Smooth muscle cell (in vitro differentiated cells): ENCODE measurements around the gene RPE65. TPM values are rescaled to one million over a fixed set of nuclear protein-coding genes. Genes with fewer than 3 reads are reported as not detected.

Experiments
- DNase-seq: peaks from one replicate; lab custom pipeline; 2025; ENCODE audit not compliant: unreplicated experiment; lab: John Stamatoyannopoulos, UW
- H2AFZ ChIP-seq: fragments of 200-600 bp; sonication (generic); 2 replicates; pipeline ENCODE4 v1.6.0; 2016; ENCODE audit warnings: antibody characterized with exemption, low read depth, mild to moderate bottlenecking
- H3F3A ChIP-seq: fragments of 200-600 bp; sonication (generic); 2 replicates; pipeline ENCODE4 v1.6.0; 2017; ENCODE audit warnings: antibody characterized with exemption, low read depth
- H3K27ac ChIP-seq: fragments of 200-600 bp; sonication (generic); 2 replicates; pipeline ENCODE4 v1.5.1; 2016; ENCODE audit warnings: low read depth, mild to moderate bottlenecking
- H3K27me3 ChIP-seq: fragments of 200-600 bp; sonication (generic); 2 replicates; pipeline ENCODE4 v1.6.1; 2016; ENCODE audit warnings: low read depth, mild to moderate bottlenecking
- H3K36me3 ChIP-seq: fragments of 200-600 bp; sonication (generic); 2 replicates; pipeline ENCODE4 v1.5.1; 2016; ENCODE audit warnings: low read depth
- H3K4me1 ChIP-seq: fragments of 200-600 bp; sonication (generic); 2 replicates; pipeline ENCODE4 v1.5.1; 2016; ENCODE audit warnings: low read depth
- H3K4me2 ChIP-seq: fragments of 200-600 bp; sonication (generic); 2 replicates; pipeline ENCODE4 v1.6.0; 2016; ENCODE audit warnings: mild to moderate bottlenecking
- H3K4me3 ChIP-seq: fragments of 200-600 bp; sonication (generic); 2 replicates; pipeline ENCODE4 v1.5.1; 2016; ENCODE audit warnings: mild to moderate bottlenecking
- H3K79me2 ChIP-seq: fragments of 200-600 bp; sonication (generic); 2 replicates; pipeline ENCODE4 v1.6.0; 2016; ENCODE audit warnings: low read depth, mild to moderate bottlenecking
- H3K9ac ChIP-seq: fragments of 200-600 bp; sonication (generic); 2 replicates; pipeline ENCODE4 v1.6.0; 2016; ENCODE audit warnings: low read depth
- H3K9me3 ChIP-seq: fragments of 200-600 bp; sonication (generic); replicated peaks from 2 replicates; pipeline ENCODE4 v1.5.1; 2016; ENCODE audit warnings: low read depth
- H4K20me1 ChIP-seq: fragments of 200-600 bp; sonication (generic); 2 replicates; pipeline ENCODE4 v1.6.0; 2016; ENCODE audit warnings: low read depth
- WGBS: methylation state at CpG from one replicate; pipeline ENCODE4 v1.1.7; 2016; ENCODE audit warnings: low lambda C conversion rate; 5-methylcytosine and 5-hydroxymethylcytosine counted together
- polyA plus RNA-seq: library from polyadenylated mRNA; unstranded; fragments of >200 nt; fragmentation: Nextera tagmentation; extraction: Ambion mirVana; gene quantifications from 2 replicates; pipeline ENCODE4 v1.2.1, GENCODE V29; 2016
- total RNA-seq: library from RNA; depleted of rRNA; stranded (reverse); fragments of >200 nt; gene quantifications from 2 replicates; pipeline ENCODE4 v1.2.3, GENCODE V29; 2014
- TF ChIP-seq, protein P1 (sequence below): fragments of 200-600 bp; sonication (generic); IDR thresholded peaks from 2 replicates; pipeline ENCODE4 v1.5.1; 2017; ENCODE audit warnings: borderline replicate concordance, mild to moderate bottlenecking, antibody characterized with exemption; ENCODE audit not compliant: insufficient read depth, poor library complexity, severe bottlenecking

The RPE65 gene
- total RNA-seq: not detected in 2 replicates
- polyA plus RNA-seq: not detected in 2 replicates

DNA sequence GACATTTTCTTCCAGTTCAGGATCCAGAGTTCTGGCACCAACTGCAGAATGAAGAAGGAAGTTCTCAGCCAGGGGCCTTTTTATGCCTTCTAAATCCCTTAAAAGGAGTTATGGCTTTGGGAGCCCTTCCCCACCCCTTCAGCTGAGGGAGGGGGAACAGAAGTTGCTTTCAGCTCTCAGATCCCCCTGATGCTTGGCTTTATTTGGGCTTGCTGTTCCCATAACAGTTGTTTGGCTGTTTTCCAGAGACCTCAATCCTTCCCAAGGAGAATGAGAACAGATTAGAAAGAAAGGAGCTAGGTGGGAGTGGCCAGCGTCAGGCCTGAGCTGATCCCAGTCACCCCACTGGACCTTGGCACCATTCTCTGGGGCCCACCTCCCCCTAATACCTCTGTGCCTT is at the start of gene RPE65:
RPE65 (minus strand) TSS at position 54 of the 400 bp plus-strand sequence; CDS start at position 5, 49 bp downstream.
- DNase-seq: no peak
- Histone ChIP-seq H3K9ac (no peak within 1 kb of the TSS), H2AFZ (no peak within 1 kb of the TSS), H3K27me3 (no peaks in the 10 kb centered on the region), H3K36me3 (no peaks in the 10 kb centered on the region), H3K4me2 (no peak within 1 kb of the TSS), H3K9me3 (no peaks in the 10 kb centered on the region), H3F3A (no peaks in the 10 kb centered on the region), H3K27ac (no peak within 1 kb of the TSS), H4K20me1 (no peaks in the 10 kb centered on the region), H3K4me1 (peaks cover 5% of the 10 kb centered on the region), H3K4me3 (no peak within 1 kb of the TSS), H3K79me2 (no peaks in the 10 kb centered on the region)
- 68% methylated on average over 1 of the region's 1 CpG for WGBS
- TF ChIP-seq, protein P1, sequence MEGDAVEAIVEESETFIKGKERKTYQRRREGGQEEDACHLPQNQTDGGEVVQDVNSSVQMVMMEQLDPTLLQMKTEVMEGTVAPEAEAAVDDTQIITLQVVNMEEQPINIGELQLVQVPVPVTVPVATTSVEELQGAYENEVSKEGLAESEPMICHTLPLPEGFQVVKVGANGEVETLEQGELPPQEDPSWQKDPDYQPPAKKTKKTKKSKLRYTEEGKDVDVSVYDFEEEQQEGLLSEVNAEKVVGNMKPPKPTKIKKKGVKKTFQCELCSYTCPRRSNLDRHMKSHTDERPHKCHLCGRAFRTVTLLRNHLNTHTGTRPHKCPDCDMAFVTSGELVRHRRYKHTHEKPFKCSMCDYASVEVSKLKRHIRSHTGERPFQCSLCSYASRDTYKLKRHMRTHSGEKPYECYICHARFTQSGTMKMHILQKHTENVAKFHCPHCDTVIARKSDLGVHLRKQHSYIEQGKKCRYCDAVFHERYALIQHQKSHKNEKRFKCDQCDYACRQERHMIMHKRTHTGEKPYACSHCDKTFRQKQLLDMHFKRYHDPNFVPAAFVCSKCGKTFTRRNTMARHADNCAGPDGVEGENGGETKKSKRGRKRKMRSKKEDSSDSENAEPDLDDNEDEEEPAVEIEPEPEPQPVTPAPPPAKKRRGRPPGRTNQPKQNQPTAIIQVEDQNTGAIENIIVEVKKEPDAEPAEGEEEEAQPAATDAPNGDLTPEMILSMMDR: no peak

DNA sequence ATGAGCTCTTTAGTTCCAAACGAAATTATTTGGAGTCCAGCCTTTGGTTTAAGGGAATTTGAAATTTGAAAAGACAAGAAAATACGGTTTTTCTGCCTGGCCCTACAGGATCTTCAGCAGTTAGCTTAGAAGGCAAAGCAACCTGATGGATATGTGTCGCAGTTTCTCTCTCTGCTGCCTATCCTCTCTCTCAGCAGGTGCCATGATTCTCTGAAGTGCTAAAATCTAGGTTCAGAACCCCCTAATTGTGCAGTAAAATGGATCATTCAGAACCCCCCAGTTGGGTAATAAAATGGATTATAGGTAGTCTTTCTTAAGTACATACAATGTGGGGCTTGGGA is 47.6 kb upstream of the RPE65 start:
- DNase-seq: no peak
- no peaks in the 10 kb centered on the region for H3F3A ChIP-seq
- no peaks in the 10 kb centered on the region for H3K9me3 ChIP-seq
- H3K9ac ChIP-seq: no peak overlapping the region
- TF ChIP-seq, protein P1: no peak
- H3K27me3 ChIP-seq: no peaks in the 10 kb centered on the region
- H3K79me2 ChIP-seq: peaks cover 7% of the 10 kb centered on the region
- H3K36me3 ChIP-seq: no peaks in the 10 kb centered on the region
- 19% methylated on average over 3 of the region's 3 CpGs for WGBS
- H3K27ac ChIP-seq: no peak overlapping the region
- peak overlapping the region; percentile 70 for H3K4me3 ChIP-seq
- peaks cover 8% of the 10 kb centered on the region for H3K4me1 ChIP-seq
- peak overlapping the region; percentile 70 for H2AFZ ChIP-seq
- no peaks in the 10 kb centered on the region for H4K20me1 ChIP-seq
- peak overlapping the region; percentile 81 for H3K4me2 ChIP-seq

DNA sequence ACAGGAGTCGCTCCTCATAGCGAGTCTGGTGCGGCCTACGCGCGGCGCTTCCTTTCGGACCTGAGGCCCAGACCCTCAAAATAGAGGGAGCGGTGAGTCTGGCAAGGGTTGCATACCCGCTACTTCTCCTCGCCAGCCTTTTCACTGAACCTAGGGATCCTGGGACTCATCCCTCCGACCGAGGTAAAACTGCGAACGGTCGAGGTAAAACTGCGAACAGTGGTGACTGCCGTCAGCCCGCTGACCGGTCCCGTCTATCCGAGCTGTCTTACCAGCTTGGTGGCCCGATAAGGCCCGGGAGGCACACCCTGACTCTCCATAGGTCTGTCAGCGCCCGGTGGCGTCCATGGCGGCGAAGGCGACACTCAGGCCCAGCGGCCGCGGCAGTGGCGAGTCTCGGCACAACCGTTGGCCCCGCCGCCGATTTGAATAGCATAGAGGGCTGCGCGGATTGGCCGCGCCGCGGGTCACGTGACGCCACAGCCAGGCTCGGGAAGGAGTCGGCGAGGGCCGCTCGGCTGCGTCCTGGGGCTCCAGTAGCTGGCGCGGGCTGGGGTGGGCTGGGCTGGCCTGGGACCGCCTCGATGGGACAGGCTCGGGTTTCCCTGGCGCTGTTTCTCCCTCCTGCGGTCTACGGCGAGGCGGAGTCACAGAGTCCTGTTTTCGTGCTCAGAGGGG is 47.1 kb upstream of the RPE65 start, which contains the start of gene DEPDC1:
DEPDC1 (minus strand) TSS at position 403 of the 678 bp plus-strand sequence; CDS start at position 320, 83 bp downstream.
- Histone ChIP-seq H3K4me1 (peaks cover 8% of the 10 kb centered on the region), H3K27ac (no peak within 1 kb of the TSS), H3K9ac (peak within 1 kb of the TSS; percentile 51), H3K9me3 (no peaks in the 10 kb centered on the region), H3K36me3 (no peaks in the 10 kb centered on the region), H3F3A (no peaks in the 10 kb centered on the region), H3K4me2 (peak within 1 kb of the TSS; percentile 88), H2AFZ (peak within 1 kb of the TSS; percentile 91), H3K27me3 (no peaks in the 10 kb centered on the region), H4K20me1 (no peaks in the 10 kb centered on the region), H3K79me2 (peaks cover 7% of the 10 kb centered on the region), H3K4me3 (peak within 1 kb of the TSS; percentile 70)
- DNase-seq: peak; percentile 92
- WGBS: under 1% methylated on average over 63 of the region's 64 CpGs
- TF ChIP-seq, protein P1: no peak
